Measurements from ENCODE around the gene THSD4.
"Not testable (repeated sequence)": the region's sequence is repeated elsewhere in the genome, so short reads cannot be mapped to it uniquely, and the experiment has no call there.

Gene THSD4

GRCh38 chr15:71153823-71154524, 38.7 kb downstream of the THSD4 start:
- TF ChIP-seq CTCF (conservative IDR thresholded peaks at IDR 0.05; ENCODE audit: low read depth, low read length): no peak
- H3K4me3 ChIP-seq (ENCODE audit: low read length): no peak overlapping the region
- DNase-seq (ENCODE audit: low read depth): no peak

- no peak for DNase-seq (ENCODE audit: low read depth)
- no peak overlapping the region for H3K4me3 ChIP-seq (ENCODE audit: low read length)
- TF ChIP-seq CTCF (conservative IDR thresholded peaks at IDR 0.05; ENCODE audit: low read depth, low read length): no peak
Measured at GRCh38 chr15:71154607-71155200, 39.4 kb downstream of the THSD4 start.

- no peak for TF ChIP-seq CTCF (conservative IDR thresholded peaks at IDR 0.05; ENCODE audit: low read depth, low read length)
- H3K4me3 ChIP-seq (ENCODE audit: low read length): no peak overlapping the region
- DNase-seq (ENCODE audit: low read depth): no peak
Measured at GRCh38 chr15:71155534-71155933, 40.3 kb downstream of the THSD4 start.

- DNase-seq (ENCODE audit: low read depth): no peak
- no peak for TF ChIP-seq CTCF (conservative IDR thresholded peaks at IDR 0.05; ENCODE audit: low read depth, low read length)
- H3K4me3 ChIP-seq (ENCODE audit: low read length): no peak overlapping the region
Measured at GRCh38 chr15:71160976-71161375, 45.7 kb downstream of the THSD4 start.

GRCh38 chr15:71162309-71162708, 47.0 kb downstream of the THSD4 start:
- no peak overlapping the region for H3K4me3 ChIP-seq (ENCODE audit: low read length)
- no peak for TF ChIP-seq CTCF (conservative IDR thresholded peaks at IDR 0.05; ENCODE audit: low read depth, low read length)
- DNase-seq (ENCODE audit: low read depth): no peak

- not testable (repeated sequence) for DNase-seq (ENCODE audit: low read depth); H3K4me3 ChIP-seq (ENCODE audit: low read length)
Measured at GRCh38 chr15:71164606-71165005, 49.3 kb downstream of the THSD4 start.

GRCh38 chr15:71167445-71168165, 52.3 kb downstream of the THSD4 start:
- no peak overlapping the region for H3K4me3 ChIP-seq (ENCODE audit: low read length)
- no peak for TF ChIP-seq CTCF (conservative IDR thresholded peaks at IDR 0.05; ENCODE audit: low read depth, low read length)
- DNase-seq (ENCODE audit: low read depth): no peak

All from retinal pigment epithelial cell (primary cell).